Fibroblast of lung (primary cell): Measurements from ENCODE around the gene AKIRIN2.

Experiments used
- CTCF ChIP-seq, 2 donors: IDR thresholded peaks in 1 of 2; conservative IDR thresholded peaks in 1 of 2; 1 replicate in 1 of 2; 2 replicates in 1 of 2; pipeline ENCODE4 v1.5.1; 2011 to 2012; ENCODE audit warnings: low read length in 2 of 2, control low read depth in 1 of 2, inconsistent platforms in 1 of 2, low read depth in 1 of 2, mild to moderate bottlenecking in 1 of 2
- EZH2 ChIP-seq: IDR thresholded peaks from 2 replicates; pipeline ENCODE4 v1.5.1; 2012; ENCODE audit warnings: low read length, control low read depth, mild to moderate bottlenecking; ENCODE audit errors: missing control alignments

GRCh38 chr6:87628881-87629280, 73.2 kb downstream of the AKIRIN2 start:
- TF ChIP-seq CTCF (conservative IDR thresholded peaks at IDR 0.05 in 1 of 2, IDR thresholded peaks at IDR 0.05 in 1 of 2; ENCODE audit: low read depth in 1 of 2, low read length in 2 of 2) (no peak), EZH2 (no peak)
